HG03108 (cell line): ENCODE data around the gene TNNT2.

Source experiments
- ATAC-seq: cut with Tn5 transposase; IDR thresholded peaks from one replicate; pipeline ENCODE4 v1.9.1; 2021; ENCODE audit warnings: moderate library complexity; ENCODE audit not compliant: unreplicated experiment

Gene TNNT2

DNA sequence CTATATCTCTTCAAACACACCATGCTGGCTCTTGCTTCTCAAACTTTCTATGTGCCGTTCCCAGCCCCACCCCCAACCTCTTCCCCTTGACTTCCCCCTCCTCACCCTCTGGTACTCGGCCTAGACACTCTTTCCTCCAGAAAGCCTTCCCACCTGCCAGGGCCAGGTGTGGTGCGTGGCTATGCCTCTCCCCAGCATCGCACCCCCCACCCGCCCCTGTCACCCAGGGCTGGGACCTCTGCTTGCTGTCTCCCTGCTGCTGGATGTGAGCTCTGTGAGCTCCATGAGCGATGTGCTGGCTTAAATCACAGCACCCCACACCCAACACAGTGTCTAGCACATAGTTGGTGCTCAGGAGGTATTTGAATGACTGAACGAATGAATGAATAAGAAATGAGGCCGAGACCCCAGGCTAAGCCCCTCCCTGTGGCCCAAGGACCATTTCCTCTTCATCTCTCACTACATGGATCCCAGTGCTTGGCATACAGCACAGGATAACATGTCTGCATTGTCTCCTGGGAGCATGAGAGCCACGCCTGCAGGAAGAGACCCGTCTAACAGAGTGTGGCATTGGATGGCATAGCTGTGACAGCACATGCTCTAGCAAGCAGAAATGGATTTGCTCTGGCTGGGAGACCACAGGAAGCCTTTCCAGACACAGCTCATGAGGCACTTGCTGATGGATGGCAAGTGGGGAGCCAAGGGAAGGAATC is 19.7 kb downstream of the TNNT2 start:
- no peak for ATAC-seq

- ATAC-seq: no peak
Measured at GRCh38 chr1:201357211-201357610, 20.3 kb downstream of the TNNT2 start.

- ATAC-seq: no peak
Measured at GRCh38 chr1:201356701-201357100, 20.8 kb downstream of the TNNT2 start.

DNA sequence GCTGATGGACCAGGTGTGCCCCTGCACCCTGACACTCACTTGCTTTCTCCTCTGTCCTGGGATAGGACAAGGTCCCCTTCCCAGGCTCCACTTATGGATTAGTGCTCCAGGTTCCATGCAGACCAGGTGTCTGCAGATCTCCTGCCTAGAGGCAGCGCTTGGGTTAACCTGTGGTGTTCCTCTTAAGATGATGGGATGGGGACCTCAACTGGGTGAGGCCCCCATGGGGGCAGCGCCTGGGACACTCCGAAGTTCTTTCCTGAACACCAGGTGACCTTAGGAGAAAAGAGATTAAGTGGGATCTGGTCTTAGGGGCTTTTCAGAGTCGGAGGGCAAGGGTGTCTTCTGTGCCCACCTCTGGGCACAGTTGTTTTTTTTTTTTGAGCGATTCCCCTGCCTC is 21.2 kb downstream of the TNNT2 start:
- ATAC-seq: no peak

- ATAC-seq: no peak
Measured at GRCh38 chr1:201355471-201355870, 22.0 kb downstream of the TNNT2 start.

- ATAC-seq: no peak
Measured at GRCh38 chr1:201354901-201355295, 22.6 kb downstream of the TNNT2 start.

DNA sequence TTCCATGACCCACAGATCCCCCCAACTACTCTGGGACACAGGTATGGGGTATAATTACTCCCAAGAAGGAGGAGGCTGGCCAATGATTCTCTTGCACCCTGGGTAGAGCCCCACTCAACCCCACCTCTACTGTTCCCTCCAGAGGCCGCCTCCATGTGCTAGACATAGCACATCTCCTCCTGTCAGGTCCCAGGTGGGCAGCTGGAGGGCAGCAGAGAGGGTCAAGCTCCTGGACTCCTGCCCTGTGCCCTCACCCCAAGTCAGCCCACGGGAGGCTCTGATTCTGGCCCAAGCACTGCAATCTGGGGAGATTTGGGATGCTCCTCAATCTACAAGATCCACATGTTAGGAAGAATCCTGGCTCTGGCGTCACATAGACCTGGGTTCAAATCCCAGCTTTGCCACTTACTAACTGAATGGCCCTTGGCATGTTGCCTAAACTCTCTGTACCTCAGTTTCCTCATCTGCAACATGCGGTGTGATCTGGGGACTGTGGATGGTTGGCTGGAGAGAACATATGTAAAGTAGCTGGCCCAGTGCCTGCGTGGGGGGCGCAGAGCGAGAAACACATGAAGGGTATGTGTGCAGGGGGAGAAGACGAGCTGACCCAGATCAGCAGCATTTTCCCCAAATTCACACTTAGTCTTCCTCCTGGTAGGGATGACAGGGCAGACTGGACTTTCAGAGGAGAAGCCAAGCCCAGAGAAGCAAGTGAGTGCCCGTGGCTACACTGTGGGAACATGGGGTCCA is 23.2 kb downstream of the TNNT2 start:
- no peak for ATAC-seq

DNA sequence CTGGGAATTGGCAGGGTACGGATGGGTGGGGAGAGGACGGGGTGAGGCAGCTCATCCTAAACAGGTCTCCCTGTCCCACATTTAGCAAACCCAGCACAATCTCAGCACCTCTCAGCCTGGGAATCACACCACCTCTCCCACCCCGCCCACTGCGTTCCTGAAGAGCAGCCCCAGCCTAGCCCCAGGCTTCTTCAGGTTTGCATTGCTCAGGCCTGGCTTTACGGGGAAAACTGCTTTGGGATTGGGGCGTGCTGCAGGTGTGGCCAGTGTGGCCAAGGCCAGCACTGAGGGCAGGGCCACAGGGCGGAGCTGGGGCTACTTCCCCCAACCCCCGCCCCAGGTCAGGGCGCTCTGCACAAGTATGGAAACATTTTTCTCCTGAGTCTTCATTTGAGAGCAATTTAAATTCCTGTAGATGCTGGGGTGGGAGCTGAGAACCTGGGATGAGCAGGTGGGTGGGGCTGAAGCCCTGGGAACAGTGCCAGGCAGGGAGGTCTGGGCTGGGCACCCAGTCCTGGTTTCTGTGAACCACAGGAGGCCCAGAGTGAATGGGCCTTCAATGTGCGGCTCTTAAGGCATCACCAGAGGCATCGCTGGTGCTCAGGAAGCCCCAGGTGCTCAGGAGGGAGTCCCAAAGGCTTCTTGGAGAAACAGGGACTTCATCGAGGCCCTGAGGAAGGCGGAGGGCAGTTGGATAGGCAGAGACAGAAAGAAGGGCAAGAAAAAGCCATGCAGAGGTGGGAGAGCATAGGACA is 24.1 kb downstream of the TNNT2 start:
- no peak for ATAC-seq

DNA sequence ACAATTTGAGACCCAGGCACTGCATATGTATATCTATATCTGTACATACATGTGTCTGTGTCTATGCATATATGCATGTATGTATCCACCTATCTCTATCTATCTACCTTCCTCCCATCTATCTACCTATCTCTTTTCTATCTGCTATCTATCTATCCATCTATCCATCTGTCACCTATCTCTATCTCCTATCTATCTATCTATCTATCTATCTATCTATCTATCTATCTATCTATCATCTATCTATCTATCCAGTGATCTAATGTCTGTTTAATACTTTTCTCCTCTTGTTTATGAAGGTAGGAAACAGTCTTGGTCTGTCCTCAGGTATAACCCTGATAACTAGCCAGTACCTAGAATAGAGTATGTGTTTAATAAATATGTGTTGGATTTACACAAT is 25.9 kb downstream of the TNNT2 start:
- ATAC-seq: no peak

GRCh38 chr1:201350884-201351283 is 26.6 kb downstream of the TNNT2 start:
- ATAC-seq: no peak

DNA sequence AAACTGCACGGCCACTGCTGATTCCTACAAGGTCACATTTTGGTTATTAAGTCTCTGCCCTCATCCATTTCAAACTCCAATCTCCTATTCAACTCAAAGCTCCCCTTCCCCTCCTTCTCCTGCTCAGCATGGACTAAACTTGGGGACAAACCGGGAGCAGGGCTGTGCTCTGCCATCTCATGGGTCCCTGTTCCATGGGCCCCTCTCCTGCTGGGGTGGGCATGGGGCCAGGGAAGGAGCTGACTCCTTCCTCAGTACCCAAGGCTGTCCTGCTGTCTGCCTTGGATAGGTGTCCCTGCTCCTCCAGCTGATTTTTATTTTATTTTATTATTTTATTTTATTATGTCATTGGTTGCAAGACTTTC is 27.1 kb downstream of the TNNT2 start:
- no peak for ATAC-seq

DNA sequence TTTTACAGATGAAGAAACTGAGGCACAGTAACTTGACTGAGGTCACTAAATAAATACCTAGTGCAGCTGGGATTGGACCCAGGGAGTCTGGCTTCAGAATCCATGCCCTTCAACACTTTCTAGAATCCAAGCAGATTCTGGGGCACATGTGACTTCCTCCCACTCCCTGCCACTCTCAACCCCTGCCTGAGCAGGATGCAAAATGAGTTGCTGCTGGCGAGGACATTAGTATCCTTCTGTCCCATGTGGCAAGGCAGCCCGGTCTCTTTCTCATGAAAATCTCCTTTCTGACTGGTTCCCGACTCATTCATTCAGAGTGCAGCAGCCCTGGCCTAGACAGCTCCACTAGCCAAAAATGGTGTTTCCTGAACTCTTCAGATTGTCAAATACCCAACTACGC is 28.4 kb downstream of the TNNT2 start:
- no peak for ATAC-seq

DNA sequence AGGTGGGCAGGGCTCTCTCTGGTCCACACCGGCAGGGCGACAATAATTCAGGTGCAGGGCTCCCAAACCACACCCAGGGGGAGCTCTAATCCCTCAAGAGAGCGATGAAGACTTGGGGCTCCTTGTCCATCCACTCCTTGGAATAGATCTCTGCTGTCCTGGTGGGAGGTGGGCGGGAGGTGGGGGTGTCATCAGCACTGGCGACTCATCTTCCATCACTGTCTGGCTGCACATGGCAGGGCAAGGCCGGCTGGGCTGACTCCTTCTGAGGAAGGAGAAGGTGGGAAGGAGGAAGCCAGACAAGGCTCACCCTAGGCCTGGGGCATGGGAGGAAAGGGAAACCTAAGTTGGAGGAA is 29.3 kb downstream of the TNNT2 start:
- peak; percentile 49 for ATAC-seq

DNA sequence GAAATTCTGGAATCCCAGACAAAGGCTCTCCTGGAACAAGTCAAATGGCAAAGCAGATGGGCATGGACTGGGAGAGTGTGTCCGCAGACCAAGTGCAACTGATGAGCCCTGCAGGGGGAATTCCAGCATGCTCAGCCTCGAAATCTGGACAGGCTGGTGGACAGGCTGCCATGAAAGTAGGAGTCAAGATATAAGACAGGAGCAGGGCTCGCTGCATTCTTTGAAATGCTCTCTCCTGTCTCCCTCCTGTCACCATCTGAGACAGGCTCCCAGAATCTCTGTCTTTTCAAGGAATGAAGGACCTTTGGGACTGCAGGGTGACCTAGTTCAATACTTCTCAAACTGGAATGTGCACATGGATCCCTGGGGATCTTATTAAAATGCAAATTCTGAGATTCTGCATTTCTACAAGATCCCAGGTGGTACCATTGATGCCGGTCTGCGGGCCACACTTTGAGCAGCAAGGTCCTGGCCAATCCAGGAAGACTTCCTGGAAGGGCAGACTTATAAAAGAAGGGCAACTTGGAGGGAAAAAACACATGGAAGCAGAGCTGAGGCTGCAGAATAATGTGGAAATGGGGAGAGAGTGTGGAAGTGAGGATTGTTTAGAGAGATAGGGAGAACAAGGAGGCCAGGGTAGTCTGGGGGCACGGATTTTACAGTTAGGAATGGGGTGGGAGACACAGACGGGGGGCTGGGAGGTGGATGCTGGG is 29.8 kb downstream of the TNNT2 start:
- ATAC-seq: no peak

DNA sequence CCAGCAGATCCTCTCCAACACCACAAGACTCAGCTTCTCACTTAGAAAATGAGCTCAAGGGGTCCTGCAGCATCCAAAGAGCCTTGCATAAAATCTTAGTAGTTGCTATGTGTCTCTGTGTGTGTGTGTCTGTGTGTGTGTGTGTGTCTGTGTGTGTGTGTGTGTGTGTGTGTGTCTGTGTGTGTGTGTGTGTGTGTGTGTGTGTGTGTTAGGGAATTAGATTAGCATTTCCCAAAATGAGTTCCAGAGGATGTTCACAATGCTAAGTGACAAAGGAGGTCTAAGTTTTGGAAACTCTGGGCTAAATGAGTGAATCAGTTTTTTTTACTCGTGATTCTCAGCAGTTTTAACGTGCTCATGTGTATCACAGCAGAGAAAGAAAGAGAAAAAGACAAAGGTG is 30.5 kb downstream of the TNNT2 start:
- no peak for ATAC-seq

GRCh38 chr1:201346337-201346939 is 31.0 kb downstream of the TNNT2 start:
- ATAC-seq: no peak

GRCh38 chr1:201345081-201345355 is 32.5 kb downstream of the TNNT2 start:
- no peak for ATAC-seq

GRCh38 chr1:201344206-201345080 is 33.0 kb downstream of the TNNT2 start:
- ATAC-seq: no peak

- ATAC-seq: no peak
Measured at GRCh38 chr1:201341377-201341776, 36.1 kb downstream of the TNNT2 start.

GRCh38 chr1:201336711-201337450 is 40.6 kb downstream of the TNNT2 start:
- ATAC-seq: no peak
